HEK293T (cell line): Measurements from ENCODE around the gene EWSR1.

Experiments
- ARNT ChIP-seq: fragments of 450-650 bp; IDR thresholded peaks from 2 replicates; pipeline ENCODE4 v1.6.1; 2017; ENCODE audit warnings: mild to moderate bottlenecking
- BHLHE40 ChIP-seq: fragments of 450-650 bp; IDR thresholded peaks from 2 replicates; pipeline ENCODE4 v1.6.1; 2016; ENCODE audit warnings: mild to moderate bottlenecking, moderate library complexity, borderline replicate concordance
- CTBP1 ChIP-seq: fragments of 450-650 bp; IDR thresholded peaks from 2 replicates; pipeline ENCODE4 v1.6.1; 2016; ENCODE audit warnings: borderline replicate concordance
- ELF4 ChIP-seq: fragments of 450-650 bp; IDR thresholded peaks from 2 replicates; pipeline ENCODE4 v1.6.1; 2017; ENCODE audit warnings: antibody characterized with exemption
- FOXA1 ChIP-seq: fragments of 450-650 bp; IDR thresholded peaks from 2 replicates; pipeline ENCODE4 v1.6.1; 2016; ENCODE audit warnings: mild to moderate bottlenecking
- FOXK2 ChIP-seq: fragments of 450-650 bp; IDR thresholded peaks from 2 replicates; pipeline ENCODE4 v1.6.1; 2016; ENCODE audit warnings: mild to moderate bottlenecking
- FOXM1 ChIP-seq: fragments of 450-650 bp; IDR thresholded peaks from 2 replicates; pipeline ENCODE4 v1.6.1; 2017; ENCODE audit warnings: mild to moderate bottlenecking, borderline replicate concordance
- HDGF ChIP-seq: fragments of 450-650 bp; IDR thresholded peaks from 2 replicates; pipeline ENCODE4 v1.6.1; 2017; ENCODE audit warnings: antibody characterized with exemption, borderline replicate concordance
- PKNOX1 ChIP-seq: fragments of 450-650 bp; IDR thresholded peaks from 2 replicates; pipeline ENCODE4 v1.6.1; 2016
- SP1 ChIP-seq: fragments of 450-650 bp; IDR thresholded peaks from 2 replicates; pipeline ENCODE4 v1.6.1; 2017
- SUZ12 ChIP-seq: fragments of 450-650 bp; IDR thresholded peaks from 2 replicates; pipeline ENCODE4 v1.6.1; 2016; ENCODE audit warnings: mild to moderate bottlenecking
- TARDBP ChIP-seq: fragments of 450-650 bp; IDR thresholded peaks from 2 replicates; pipeline ENCODE4 v1.6.1; 2016
- ZNF384 ChIP-seq: fragments of 450-650 bp; IDR thresholded peaks from 2 replicates; pipeline ENCODE4 v1.6.1; 2016

- TF ChIP-seq CTBP1 (no peak), SP1 (no peak), BHLHE40 (no peak), SUZ12 (no peak), TARDBP (no peak), HDGF (no peak), ARNT (no peak), FOXK2 (no peak), ZNF384 (no peak), ELF4 (no peak), FOXA1 (no peak), FOXM1 (no peak), PKNOX1 (no peak)
These were observed 43.1 kb upstream of the EWSR1 start for GRCh38 chr22:29224859-29225410.
